Panc1 (cell line): Measurements from ENCODE around the gene HUS1B.

Source experiments
- POLR2AphosphoS5 ChIP-seq: IDR thresholded peaks from 2 replicates; pipeline ENCODE4 v1.6.1; 2012; ENCODE audit warnings: mild to moderate bottlenecking, low read depth, low read length, moderate library complexity
- SIN3A ChIP-seq: IDR thresholded peaks from 2 replicates; pipeline ENCODE4 v1.6.1; 2012; ENCODE audit warnings: low read depth, mild to moderate bottlenecking, low read length, moderate library complexity, borderline replicate concordance; ENCODE audit not compliant: insufficient read depth
- TF ChIP-seq, protein P1 (sequence below): fragments of 450-650 bp; IDR thresholded peaks from 2 replicates; pipeline ENCODE4 v1.5.1; 2017; ENCODE audit warnings: mild to moderate bottlenecking
- TF ChIP-seq, protein P2 (sequence below), 2 experiments: IDR thresholded peaks; 2 replicates each; pipeline ENCODE4 v1.6.1; 2011 to 2012; ENCODE audit warnings: low read depth in 2 of 2, control low read depth in 1 of 2, low read length in 1 of 2, mild to moderate bottlenecking in 1 of 2, moderate library complexity in 1 of 2; ENCODE audit not compliant: insufficient read depth in 1 of 2

DNA sequence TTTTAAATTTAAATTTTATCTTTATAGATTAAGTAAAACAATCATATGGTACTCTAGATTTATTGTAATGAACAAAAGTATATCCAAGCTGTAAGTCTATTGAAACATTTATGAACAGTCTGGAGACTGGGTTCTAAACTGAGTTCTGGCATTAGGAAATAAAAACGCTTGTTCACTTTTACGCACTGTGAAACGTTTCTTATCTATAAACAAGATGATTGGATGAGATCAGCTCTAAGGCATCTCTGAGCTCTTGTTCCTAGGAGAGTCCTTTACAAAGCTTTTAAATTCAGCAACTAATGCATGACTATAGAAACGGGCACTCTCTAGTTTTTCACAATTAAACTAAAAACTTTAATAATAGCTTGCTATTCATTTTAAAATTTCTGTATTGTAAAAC is 6.8 kb downstream of the HUS1B start:
- TF ChIP-seq, protein P1, sequence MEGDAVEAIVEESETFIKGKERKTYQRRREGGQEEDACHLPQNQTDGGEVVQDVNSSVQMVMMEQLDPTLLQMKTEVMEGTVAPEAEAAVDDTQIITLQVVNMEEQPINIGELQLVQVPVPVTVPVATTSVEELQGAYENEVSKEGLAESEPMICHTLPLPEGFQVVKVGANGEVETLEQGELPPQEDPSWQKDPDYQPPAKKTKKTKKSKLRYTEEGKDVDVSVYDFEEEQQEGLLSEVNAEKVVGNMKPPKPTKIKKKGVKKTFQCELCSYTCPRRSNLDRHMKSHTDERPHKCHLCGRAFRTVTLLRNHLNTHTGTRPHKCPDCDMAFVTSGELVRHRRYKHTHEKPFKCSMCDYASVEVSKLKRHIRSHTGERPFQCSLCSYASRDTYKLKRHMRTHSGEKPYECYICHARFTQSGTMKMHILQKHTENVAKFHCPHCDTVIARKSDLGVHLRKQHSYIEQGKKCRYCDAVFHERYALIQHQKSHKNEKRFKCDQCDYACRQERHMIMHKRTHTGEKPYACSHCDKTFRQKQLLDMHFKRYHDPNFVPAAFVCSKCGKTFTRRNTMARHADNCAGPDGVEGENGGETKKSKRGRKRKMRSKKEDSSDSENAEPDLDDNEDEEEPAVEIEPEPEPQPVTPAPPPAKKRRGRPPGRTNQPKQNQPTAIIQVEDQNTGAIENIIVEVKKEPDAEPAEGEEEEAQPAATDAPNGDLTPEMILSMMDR: no peak
- TF ChIP-seq POLR2AphosphoS5: no peak
- TF ChIP-seq, protein P2, sequence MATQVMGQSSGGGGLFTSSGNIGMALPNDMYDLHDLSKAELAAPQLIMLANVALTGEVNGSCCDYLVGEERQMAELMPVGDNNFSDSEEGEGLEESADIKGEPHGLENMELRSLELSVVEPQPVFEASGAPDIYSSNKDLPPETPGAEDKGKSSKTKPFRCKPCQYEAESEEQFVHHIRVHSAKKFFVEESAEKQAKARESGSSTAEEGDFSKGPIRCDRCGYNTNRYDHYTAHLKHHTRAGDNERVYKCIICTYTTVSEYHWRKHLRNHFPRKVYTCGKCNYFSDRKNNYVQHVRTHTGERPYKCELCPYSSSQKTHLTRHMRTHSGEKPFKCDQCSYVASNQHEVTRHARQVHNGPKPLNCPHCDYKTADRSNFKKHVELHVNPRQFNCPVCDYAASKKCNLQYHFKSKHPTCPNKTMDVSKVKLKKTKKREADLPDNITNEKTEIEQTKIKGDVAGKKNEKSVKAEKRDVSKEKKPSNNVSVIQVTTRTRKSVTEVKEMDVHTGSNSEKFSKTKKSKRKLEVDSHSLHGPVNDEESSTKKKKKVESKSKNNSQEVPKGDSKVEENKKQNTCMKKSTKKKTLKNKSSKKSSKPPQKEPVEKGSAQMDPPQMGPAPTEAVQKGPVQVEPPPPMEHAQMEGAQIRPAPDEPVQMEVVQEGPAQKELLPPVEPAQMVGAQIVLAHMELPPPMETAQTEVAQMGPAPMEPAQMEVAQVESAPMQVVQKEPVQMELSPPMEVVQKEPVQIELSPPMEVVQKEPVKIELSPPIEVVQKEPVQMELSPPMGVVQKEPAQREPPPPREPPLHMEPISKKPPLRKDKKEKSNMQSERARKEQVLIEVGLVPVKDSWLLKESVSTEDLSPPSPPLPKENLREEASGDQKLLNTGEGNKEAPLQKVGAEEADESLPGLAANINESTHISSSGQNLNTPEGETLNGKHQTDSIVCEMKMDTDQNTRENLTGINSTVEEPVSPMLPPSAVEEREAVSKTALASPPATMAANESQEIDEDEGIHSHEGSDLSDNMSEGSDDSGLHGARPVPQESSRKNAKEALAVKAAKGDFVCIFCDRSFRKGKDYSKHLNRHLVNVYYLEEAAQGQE (IDR thresholded peaks at IDR 0.05; ENCODE audit: insufficient read depth in 1 of 2, low read depth in 2 of 2, low read length in 1 of 2): no peak
- no peak for TF ChIP-seq SIN3A
